Left hindlimb (tissue), 1 donor: ENCODE measurements around the gene DDR2.
"Not testable (repeated sequence)": the region's sequence is repeated elsewhere in the genome, so short reads cannot be mapped to it uniquely, and the experiment has no call there.

Source experiments
- DNase-seq: peaks from one replicate; pipeline ENCODE4 v3.0.0-alpha.2; 2018

DDR2 gene

GRCh38 chr1:162788783-162789182 lies 156.5 kb downstream of the DDR2 start:
- not testable (repeated sequence) for DNase-seq

GRCh38 chr1:162790303-162790984 lies 158.2 kb downstream of the DDR2 start, which contains the start of gene HSD17B7:
TSS of gene HSD17B7 (plus strand) at chr1:162790702. CDS start at chr1:162790801, 99 bp downstream.
- peak; percentile 82 for DNase-seq

GRCh38 chr1:162790985-162791357 lies 158.7 kb downstream of the DDR2 start:
- not testable (repeated sequence) for DNase-seq

- not testable (repeated sequence) for DNase-seq
These were observed 162.0 kb downstream of the DDR2 start for GRCh38 chr1:162794284-162794683.

GRCh38 chr1:162796617-162797279 lies 164.5 kb downstream of the DDR2 start:
- not testable (repeated sequence) for DNase-seq

GRCh38 chr1:162799995-162800830 lies 167.9 kb downstream of the DDR2 start:
- DNase-seq, result peak; percentile 63

GRCh38 chr1:162807503-162807902 lies 175.2 kb downstream of the DDR2 start:
- not testable (repeated sequence) for DNase-seq

- not testable (repeated sequence) for DNase-seq
These were observed 180.1 kb downstream of the DDR2 start for GRCh38 chr1:162812357-162812756.

GRCh38 chr1:162818136-162818535 lies 185.9 kb downstream of the DDR2 start:
- DNase-seq, result not testable (repeated sequence)

GRCh38 chr1:162818666-162819065 lies 186.4 kb downstream of the DDR2 start:
- not testable (repeated sequence) for DNase-seq

GRCh38 chr1:162822391-162823200 lies 190.3 kb downstream of the DDR2 start:
- peak; percentile 29 for DNase-seq

GRCh38 chr1:162823231-162823630 lies 191.0 kb downstream of the DDR2 start:
- no peak for DNase-seq

GRCh38 chr1:162823771-162824525 lies 191.7 kb downstream of the DDR2 start:
- DNase-seq, result no peak

- DNase-seq, result no peak
These were observed 197.0 kb downstream of the DDR2 start for GRCh38 chr1:162829268-162829667.

GRCh38 chr1:162832470-162832869 lies 200.2 kb downstream of the DDR2 start:
- no peak for DNase-seq

- DNase-seq, result no peak
These were observed 203.1 kb downstream of the DDR2 start for GRCh38 chr1:162835157-162835899.
